IPS-18a (cell line): ENCODE measurements around the gene SH2D1B.

Experiments
- H3K27ac ChIP-seq: one replicate; pipeline ENCODE4 v1.5.1; 2013; ENCODE audit warnings: low read length
- H3K27me3 ChIP-seq: one replicate; pipeline ENCODE4 v1.6.1; 2013; ENCODE audit warnings: mild to moderate bottlenecking, low read length; ENCODE audit not compliant: control insufficient read depth, insufficient read depth
- H3K36me3 ChIP-seq: one replicate; pipeline ENCODE4 v1.6.1; 2013; ENCODE audit warnings: low read depth, low read length; ENCODE audit not compliant: control insufficient read depth
- H3K4me1 ChIP-seq: one replicate; pipeline ENCODE4 v1.6.1; 2013; ENCODE audit warnings: low read depth, low read length; ENCODE audit not compliant: control insufficient read depth
- H3K4me3 ChIP-seq: one replicate; pipeline ENCODE4 v1.5.1; 2013; ENCODE audit warnings: low read length
- H3K9ac ChIP-seq: one replicate; pipeline ENCODE4 v1.6.1; 2013; ENCODE audit warnings: mild to moderate bottlenecking, low read length, moderate library complexity
- H3K9me3 ChIP-seq: one replicate; pipeline ENCODE4 v1.6.1; 2013; ENCODE audit warnings: low read depth, low read length; ENCODE audit not compliant: control insufficient read depth

SH2D1B gene

DNA sequence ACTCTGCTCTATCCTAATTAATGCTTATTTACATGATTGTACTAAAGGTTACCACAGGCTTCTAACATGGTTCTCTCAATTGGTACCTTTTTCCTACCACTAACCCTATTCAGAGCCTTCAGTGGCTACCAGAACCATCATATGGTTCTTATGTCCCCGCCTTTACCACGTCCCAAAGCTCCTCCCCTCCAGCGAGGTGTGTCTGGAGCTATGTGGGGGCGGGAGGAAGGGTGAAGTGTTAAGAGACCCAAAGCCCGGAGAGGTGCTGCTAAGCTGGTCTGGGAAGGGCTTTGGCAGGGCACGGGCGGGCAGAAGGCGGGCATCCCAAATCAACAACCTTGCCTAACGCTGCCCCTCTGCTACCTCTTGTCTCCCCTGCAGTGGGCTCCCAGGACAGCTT is 45.3 kb downstream of the SH2D1B start:
- H3K36me3 ChIP-seq = no peaks in the 10 kb centered on the region
- no peak overlapping the region for H3K9ac ChIP-seq
- no peaks in the 10 kb centered on the region for H3K27me3 ChIP-seq
- no peaks in the 10 kb centered on the region for H3K4me1 ChIP-seq
- no peaks in the 10 kb centered on the region for H3K9me3 ChIP-seq
- no peak overlapping the region for H3K27ac ChIP-seq
- H3K4me3 ChIP-seq = no peak overlapping the region

DNA sequence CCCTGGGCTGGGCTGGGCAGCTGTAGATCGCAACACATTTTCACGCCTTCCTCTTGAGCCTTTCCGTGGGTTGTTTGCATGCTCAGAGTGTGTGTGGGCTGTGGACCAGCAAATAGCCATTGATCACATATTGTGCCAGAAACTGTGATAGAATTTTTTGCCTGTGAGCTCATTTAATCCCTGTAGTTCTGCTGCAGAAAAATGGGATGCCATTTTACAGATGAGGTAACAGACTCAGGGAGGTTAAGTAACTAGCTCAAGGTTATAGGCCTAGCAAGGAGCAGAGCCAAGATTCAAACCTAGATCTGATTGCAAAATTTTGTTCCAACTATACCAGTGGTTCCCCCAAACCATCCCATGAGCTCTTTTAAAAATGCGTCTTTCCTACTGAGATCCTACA is 45.8 kb downstream of the SH2D1B start:
- Histone ChIP-seq H3K9me3 (no peaks in the 10 kb centered on the region), H3K4me3 (no peak overlapping the region), H3K27me3 (no peaks in the 10 kb centered on the region), H3K27ac (no peak overlapping the region), H3K36me3 (no peaks in the 10 kb centered on the region), H3K4me1 (no peaks in the 10 kb centered on the region), H3K9ac (no peak overlapping the region)

DNA sequence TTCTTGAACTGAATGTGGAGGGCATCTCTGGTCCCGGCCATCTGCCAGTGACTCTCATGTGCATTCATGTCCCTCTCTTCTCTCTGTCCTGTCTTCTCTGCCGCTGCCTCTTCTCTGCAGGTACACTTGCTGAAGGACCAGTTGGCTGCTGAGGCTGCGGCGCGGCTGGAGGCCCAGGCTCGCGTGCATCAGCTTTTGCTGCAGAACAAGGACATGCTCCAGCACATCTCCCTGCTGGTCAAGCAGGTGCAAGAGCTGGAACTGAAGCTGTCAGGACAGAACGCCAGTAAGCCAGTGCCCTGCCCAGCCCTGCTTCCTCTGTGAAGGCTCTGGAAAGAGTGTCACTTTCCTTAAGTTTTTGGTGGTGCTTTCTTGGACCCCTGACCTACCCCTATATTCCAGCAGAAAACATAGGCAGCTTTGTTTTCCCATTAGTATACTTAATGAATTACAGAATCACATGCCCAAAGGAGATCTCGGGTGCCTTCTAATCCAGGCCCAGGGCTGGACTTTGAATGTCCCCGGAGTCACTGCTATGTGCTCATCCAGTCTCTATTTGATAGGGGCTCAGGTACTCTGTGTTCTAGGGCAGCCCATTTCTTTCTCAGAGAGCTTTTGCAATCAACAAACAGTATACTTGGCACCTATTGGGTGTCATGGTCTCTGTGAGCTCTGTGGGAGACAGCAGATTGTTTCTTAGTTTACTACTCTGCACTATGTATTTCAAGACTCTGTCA is 46.5 kb downstream of the SH2D1B start:
- Histone ChIP-seq H3K36me3 (no peaks in the 10 kb centered on the region), H3K4me1 (no peaks in the 10 kb centered on the region), H3K9ac (no peak overlapping the region), H3K9me3 (no peaks in the 10 kb centered on the region), H3K27ac (no peak overlapping the region), H3K4me3 (no peak overlapping the region), H3K27me3 (no peaks in the 10 kb centered on the region)

DNA sequence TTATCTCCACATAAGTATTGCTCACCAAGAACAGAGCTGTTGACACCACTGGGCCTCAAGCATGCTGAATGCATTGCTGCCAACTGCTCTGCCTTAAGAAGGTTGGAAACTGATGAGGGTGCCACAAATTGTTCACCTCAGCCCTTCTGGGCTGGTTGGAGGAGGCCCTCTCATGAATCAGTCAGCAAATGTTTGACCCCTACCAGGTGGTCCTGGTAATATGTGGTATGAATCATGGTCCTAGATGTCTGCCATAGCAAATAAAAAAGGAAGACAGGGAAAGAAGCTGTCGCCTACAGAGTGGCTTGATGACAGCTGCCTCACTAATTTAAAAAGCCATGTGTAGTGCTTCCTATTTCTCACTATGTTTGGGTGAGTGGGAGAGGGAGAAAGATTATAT is 47.4 kb downstream of the SH2D1B start:
- Histone ChIP-seq H3K36me3 (no peaks in the 10 kb centered on the region), H3K4me1 (no peaks in the 10 kb centered on the region), H3K9me3 (no peaks in the 10 kb centered on the region), H3K4me3 (no peak overlapping the region), H3K27me3 (no peaks in the 10 kb centered on the region), H3K27ac (no peak overlapping the region), H3K9ac (no peak overlapping the region)

DNA sequence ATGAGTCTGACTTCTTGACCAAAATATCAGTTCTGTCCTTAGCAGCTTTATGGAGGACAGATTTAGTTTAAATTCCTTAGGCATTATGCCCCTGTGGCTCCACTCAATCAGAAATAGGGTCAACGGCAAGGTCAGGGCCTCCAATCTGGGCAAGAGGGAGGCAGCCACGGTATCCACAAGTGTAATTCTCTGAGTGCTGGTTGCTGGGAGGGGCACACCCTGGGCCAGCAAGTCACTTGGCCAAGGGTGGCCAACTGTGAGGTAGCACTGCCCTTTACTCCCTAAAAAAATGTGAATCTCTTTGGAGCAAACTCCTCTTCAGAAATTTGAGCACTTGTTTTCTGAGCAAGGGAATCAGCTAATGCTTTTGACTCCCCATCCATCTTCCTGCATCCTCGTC is 48.1 kb downstream of the SH2D1B start:
- H3K9me3 ChIP-seq = no peaks in the 10 kb centered on the region
- H3K9ac ChIP-seq = no peak overlapping the region

DNA sequence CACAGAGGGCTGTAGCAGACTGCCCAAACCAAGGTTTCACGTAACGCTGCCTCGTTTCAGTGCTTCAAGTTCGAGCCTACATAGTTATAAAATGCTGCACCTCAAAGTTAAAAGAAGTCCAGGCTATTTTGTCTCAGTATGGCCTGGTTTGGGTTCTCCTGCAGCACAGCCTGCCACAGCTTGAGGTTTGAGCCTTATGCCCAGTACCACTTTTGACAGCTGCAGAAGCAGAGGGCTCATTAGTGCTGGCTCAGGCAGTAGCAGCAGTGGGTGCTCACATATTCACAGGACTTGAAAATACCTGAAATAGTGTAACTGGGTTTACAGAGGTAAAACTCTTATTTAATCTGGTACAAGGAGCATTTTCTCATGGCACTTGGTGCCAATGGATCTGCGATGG is 50.6 kb downstream of the SH2D1B start:
- no peak overlapping the region for H3K27ac ChIP-seq
- no peaks in the 10 kb centered on the region for H3K4me1 ChIP-seq
- no peaks in the 10 kb centered on the region for H3K9me3 ChIP-seq
- H3K36me3 ChIP-seq = no peaks in the 10 kb centered on the region
- no peaks in the 10 kb centered on the region for H3K27me3 ChIP-seq
- H3K9ac ChIP-seq = no peak overlapping the region
- H3K4me3 ChIP-seq = no peak overlapping the region

More for the DNA sequence above, 48.1 kb downstream of the SH2D1B start:
- Histone ChIP-seq H3K4me1 (no peaks in the 10 kb centered on the region), H3K27me3 (no peaks in the 10 kb centered on the region), H3K4me3 (no peak overlapping the region), H3K27ac (no peak overlapping the region), H3K36me3 (no peaks in the 10 kb centered on the region)

DNA sequence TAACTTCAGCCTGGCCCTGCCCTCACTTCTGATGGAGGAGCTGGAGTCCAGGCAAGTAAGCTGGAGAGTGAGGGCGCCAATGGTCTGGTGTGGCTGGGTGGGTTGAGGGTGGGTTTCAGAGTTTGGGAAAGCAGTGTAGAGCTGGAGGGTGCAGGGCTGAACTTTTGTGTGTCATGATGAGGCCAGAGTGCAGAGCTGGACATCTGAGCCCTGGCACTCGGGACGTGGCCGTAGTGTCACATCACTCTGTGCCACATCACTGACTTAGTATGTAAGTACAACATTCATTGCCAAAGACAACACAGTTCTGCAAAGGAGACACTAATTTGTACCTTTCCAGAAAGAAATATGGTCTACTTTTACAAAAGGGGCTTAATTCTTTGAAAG is 51.1 kb downstream of the SH2D1B start:
- no peak overlapping the region for H3K4me3 ChIP-seq
- H3K27ac ChIP-seq = no peak overlapping the region
- no peak overlapping the region for H3K9ac ChIP-seq
- H3K4me1 ChIP-seq = no peaks in the 10 kb centered on the region
- no peaks in the 10 kb centered on the region for H3K36me3 ChIP-seq
- H3K27me3 ChIP-seq = no peaks in the 10 kb centered on the region
- no peaks in the 10 kb centered on the region for H3K9me3 ChIP-seq

DNA sequence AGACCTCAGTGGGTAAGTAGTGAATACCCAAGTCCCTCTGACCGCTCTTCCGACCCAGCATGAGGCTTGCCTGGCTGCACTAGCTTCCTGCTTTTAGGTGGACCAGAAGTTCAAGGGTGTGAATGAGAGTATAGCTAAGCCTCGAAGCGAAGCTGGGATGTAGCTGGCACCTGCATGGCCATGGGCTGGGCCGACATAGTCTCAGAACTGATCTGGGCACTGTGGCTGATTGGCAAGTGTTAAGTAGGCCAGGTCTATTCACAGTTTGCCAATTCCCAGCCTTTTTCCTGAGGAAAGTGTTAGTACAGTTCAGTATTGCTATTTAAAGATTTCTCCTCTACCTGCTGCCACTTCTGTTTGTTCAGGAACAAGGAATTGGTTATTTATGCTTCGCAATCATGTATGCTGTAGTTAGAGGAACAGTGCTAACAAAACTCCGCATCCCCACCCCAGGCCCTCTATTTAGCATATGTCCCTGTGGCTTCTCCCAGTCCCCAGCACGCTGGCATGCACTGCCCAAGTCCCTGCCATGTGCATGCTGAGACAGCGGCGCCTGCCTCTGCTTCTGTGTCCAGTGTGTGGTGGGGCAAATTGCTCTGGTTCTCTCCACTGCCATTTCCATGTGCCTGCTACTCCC is 51.6 kb downstream of the SH2D1B start:
- no peaks in the 10 kb centered on the region for H3K9me3 ChIP-seq
- no peaks in the 10 kb centered on the region for H3K4me1 ChIP-seq
- no peak overlapping the region for H3K9ac ChIP-seq
- no peak overlapping the region for H3K27ac ChIP-seq
- H3K27me3 ChIP-seq = no peaks in the 10 kb centered on the region
- no peak overlapping the region for H3K4me3 ChIP-seq
- no peaks in the 10 kb centered on the region for H3K36me3 ChIP-seq

DNA sequence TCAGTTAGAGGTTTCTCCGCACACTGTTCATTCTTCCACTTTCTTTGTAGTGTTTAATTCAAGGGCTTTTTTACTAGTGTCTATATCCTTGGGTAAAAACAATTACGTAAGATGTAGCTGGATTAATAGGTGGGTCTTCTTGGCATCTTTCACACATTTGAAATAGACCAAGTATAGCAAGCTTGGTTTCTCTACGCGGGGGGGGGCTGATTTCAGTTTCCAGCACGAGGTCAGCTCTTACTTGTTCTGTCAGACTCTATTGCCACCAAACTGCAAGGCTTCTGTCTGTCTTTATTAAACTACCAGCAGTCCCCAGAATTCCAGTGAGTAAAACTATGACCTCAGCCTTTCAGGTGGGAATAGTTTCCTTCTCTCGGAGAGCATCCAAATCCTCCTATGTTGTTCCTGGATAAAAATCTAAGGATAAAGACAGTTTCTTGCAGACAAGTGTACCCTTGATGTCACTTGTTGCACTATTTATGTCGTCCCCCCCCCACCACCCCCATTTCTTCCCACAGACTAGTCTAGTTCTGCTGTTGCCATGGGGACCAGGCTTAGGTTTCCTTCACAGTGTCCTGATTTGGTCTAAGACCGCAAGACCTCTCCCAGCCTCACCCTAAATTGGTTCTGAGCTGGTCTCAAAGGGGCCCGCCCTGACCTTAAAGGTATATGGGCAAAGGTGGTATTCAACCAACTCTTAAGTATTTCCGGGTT is 52.3 kb downstream of the SH2D1B start:
- Histone ChIP-seq H3K9ac (no peak overlapping the region), H3K27me3 (no peaks in the 10 kb centered on the region), H3K36me3 (no peaks in the 10 kb centered on the region), H3K27ac (no peak overlapping the region), H3K9me3 (no peaks in the 10 kb centered on the region), H3K4me3 (no peak overlapping the region), H3K4me1 (no peaks in the 10 kb centered on the region)

DNA sequence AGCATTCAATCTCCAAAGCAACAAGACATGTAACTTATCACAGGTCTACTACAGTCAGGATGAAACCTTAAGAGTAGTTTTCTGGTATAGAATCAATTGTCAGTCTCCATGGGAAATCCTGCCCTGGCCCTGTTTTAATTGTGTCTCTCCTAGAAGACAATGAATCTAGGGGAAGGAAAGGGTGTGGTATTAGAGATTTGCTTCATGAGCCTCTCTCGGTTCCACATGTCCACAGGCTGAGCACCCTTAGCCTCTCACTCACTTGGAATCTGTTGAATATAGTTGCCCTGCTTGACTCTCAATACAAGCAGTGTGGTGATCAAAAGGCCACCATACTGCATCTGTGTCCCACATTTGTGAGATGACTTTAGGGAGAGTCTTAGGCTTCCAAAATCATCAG is 53.0 kb downstream of the SH2D1B start:
- no peaks in the 10 kb centered on the region for H3K36me3 ChIP-seq
- H3K9me3 ChIP-seq = no peaks in the 10 kb centered on the region
- no peak overlapping the region for H3K27ac ChIP-seq

DNA sequence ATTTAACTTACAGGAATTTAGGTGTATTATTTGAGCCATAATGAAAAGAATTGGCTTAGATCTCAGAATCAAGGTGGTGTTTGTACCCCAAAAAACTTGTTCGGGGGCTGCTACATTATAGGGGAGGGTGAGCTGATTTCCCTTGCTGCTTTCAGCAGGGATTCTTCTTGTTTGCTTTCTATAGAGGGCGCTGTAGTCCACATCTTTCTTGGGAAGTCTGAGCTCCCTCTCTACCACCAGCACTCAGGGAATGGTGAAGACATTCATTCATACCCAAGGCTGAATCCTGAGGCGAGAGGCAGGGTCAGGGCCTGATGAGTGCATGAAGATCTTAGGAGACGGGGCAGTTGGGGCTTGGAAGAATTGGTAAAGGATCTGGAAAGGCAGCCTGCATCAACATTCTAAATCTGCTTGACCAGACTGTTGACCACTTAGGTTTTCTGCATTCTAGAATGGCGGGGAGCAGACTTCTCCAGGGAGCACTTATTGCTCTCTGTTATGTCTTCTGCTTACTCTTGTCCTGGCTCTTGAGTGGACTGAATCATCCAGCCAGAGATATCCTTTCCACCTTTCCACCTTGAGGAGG is 54.2 kb downstream of the SH2D1B start:
- Histone ChIP-seq H3K4me1 (peaks cover 11% of the 10 kb centered on the region), H3K4me3 (no peak overlapping the region), H3K36me3 (no peaks in the 10 kb centered on the region), H3K9me3 (no peaks in the 10 kb centered on the region), H3K27ac (no peak overlapping the region), H3K27me3 (no peaks in the 10 kb centered on the region), H3K9ac (no peak overlapping the region)

More for the DNA sequence above, 53.0 kb downstream of the SH2D1B start:
- Histone ChIP-seq H3K27me3 (no peaks in the 10 kb centered on the region), H3K4me1 (no peaks in the 10 kb centered on the region), H3K9ac (no peak overlapping the region), H3K4me3 (no peak overlapping the region)
